Keratinocyte (primary cell): ENCODE data around the gene BAHCC1. TPM values are rescaled to one million over a fixed set of nuclear protein-coding genes. Genes with fewer than 3 reads are reported as not detected.

Experiments used
- DNase-seq: peaks from one replicate; pipeline ENCODE4 v3.0.0-alpha.2; 2011; ENCODE audit warnings: low read depth, missing footprints, low spot score
- FAIRE-seq: peaks from 2 replicates; lab custom pipeline; 2011; peaks lifted over from hg19 to GRCh38; lab: Jason Lieb, UNC
- H2AFZ ChIP-seq: 2 replicates; pipeline ENCODE4 v1.6.0; 2012; ENCODE audit warnings: low read length, control low read depth, inconsistent platforms; ENCODE audit not compliant: control insufficient read depth
- H3K27ac ChIP-seq: 2 replicates; pipeline ENCODE4 v1.5.1; 2011; ENCODE audit warnings: low read length; ENCODE audit not compliant: control insufficient read depth, insufficient read depth
- H3K27me3 ChIP-seq: 3 replicates; pipeline ENCODE4 v1.6.0; 2011; ENCODE audit warnings: low read length; ENCODE audit not compliant: control insufficient read depth, insufficient read depth; ENCODE audit errors: extremely low read depth
- H3K36me3 ChIP-seq, 2 experiments: 2 replicates in 1 of 2; 3 replicates in 1 of 2; pipeline ENCODE4 v1.5.1; 2011; ENCODE audit warnings: low read length in 2 of 2, mild to moderate bottlenecking in 1 of 2; ENCODE audit not compliant: control insufficient read depth in 2 of 2, insufficient read depth in 2 of 2; ENCODE audit errors: extremely low read depth in 1 of 2
- H3K4me1 ChIP-seq: 3 replicates; pipeline ENCODE4 v1.5.1; 2011; ENCODE audit warnings: low read length; ENCODE audit not compliant: control insufficient read depth, insufficient read depth; ENCODE audit errors: extremely low read depth
- H3K4me2 ChIP-seq: 3 replicates; pipeline ENCODE4 v1.6.0; 2011; ENCODE audit warnings: low read depth, low read length; ENCODE audit not compliant: control insufficient read depth, insufficient read depth; ENCODE audit errors: extremely low read depth
- H3K4me3 ChIP-seq, 3 experiments: fragments of 200-600 bp in 1 of 3; sonication (generic) in 1 of 3; 2 replicates in 2 of 3; 3 replicates in 1 of 3; pipeline ENCODE4 v1.5.1; 2011 to 2016; ENCODE audit warnings: low read length in 3 of 3, mild to moderate bottlenecking in 3 of 3, control low read depth in 2 of 3, inconsistent platforms in 1 of 3, low read depth in 1 of 3, mixed read lengths in 1 of 3, mixed run types in 1 of 3, moderate library complexity in 1 of 3; ENCODE audit not compliant: control insufficient read depth in 2 of 3, insufficient read depth in 2 of 3; ENCODE audit errors: extremely low read depth in 1 of 3
- H3K79me2 ChIP-seq: 2 replicates; pipeline ENCODE4 v1.6.0; 2012; ENCODE audit warnings: low read length; ENCODE audit not compliant: control insufficient read depth, insufficient read depth
- H3K9ac ChIP-seq: 3 replicates; pipeline ENCODE4 v1.6.0; 2011; ENCODE audit warnings: low read length; ENCODE audit not compliant: control insufficient read depth, insufficient read depth; ENCODE audit errors: extremely low read depth
- H3K9me1 ChIP-seq: 3 replicates; pipeline ENCODE4 v1.6.0; 2011; ENCODE audit warnings: low read length; ENCODE audit not compliant: control insufficient read depth, insufficient read depth; ENCODE audit errors: extremely low read depth
- H3K9me3 ChIP-seq: 2 replicates; pipeline ENCODE4 v1.5.1; 2012; ENCODE audit warnings: low read depth, low read length; ENCODE audit not compliant: control insufficient read depth
- H4K20me1 ChIP-seq: 3 replicates; pipeline ENCODE4 v1.6.0; 2011; ENCODE audit warnings: low read length; ENCODE audit not compliant: control insufficient read depth, insufficient read depth; ENCODE audit errors: extremely low read depth
- EZH2 ChIP-seq: IDR thresholded peaks from one replicate; pipeline ENCODE4 v1.6.1; 2012; ENCODE audit warnings: inconsistent platforms, mild to moderate bottlenecking, low read length, moderate library complexity
- dilution Hi-C: fragments of 300-500 bp; cut with MboI; formaldehyde crosslinking; loops from one replicate; pipeline ENCODE4 v1.7.0; 2020; ENCODE audit warnings: low sequenced_read_pairs; ENCODE audit not compliant: extremely low pct_ligation_motif_present
- polyA plus RNA-seq, 5 experiments: library from polyadenylated mRNA; depleted of rRNA in 3 of 5; stranded (reverse) in 3 of 5; stranded (forward) in 1 of 5; unstranded in 1 of 5; fragments of >200 nt; gene quantifications; 1 replicate in 1 of 5; 2 replicates in 3 of 5; 3 replicates in 1 of 5; pipeline versions ENCODE4 v1.2.1 to v1.2.3, GENCODE V29; 2011 to 2012; ENCODE audit warnings: missing spikeins in 2 of 5, low read depth in 1 of 5, low replicate concordance in 1 of 5
- TF ChIP-seq, protein P1 (sequence below), 3 experiments: IDR thresholded peaks in 1 of 3; conservative IDR thresholded peaks in 1 of 3; optimal IDR thresholded peaks in 1 of 3; 2 replicates in 2 of 3; 3 replicates in 1 of 3; pipeline versions ENCODE3 to v1.5.1; 2011; ENCODE audit warnings: low read length in 3 of 3, mild to moderate bottlenecking in 3 of 3, moderate library complexity in 2 of 3, control low read depth in 1 of 3, inconsistent platforms in 1 of 3; ENCODE audit not compliant: insufficient read depth in 2 of 3; ENCODE audit errors: extremely low read depth in 1 of 3

Gene BAHCC1
- polyA plus RNA-seq, 1 donor (not counting 4 experiments of a cell fraction or from before 2014, with no cell fraction given), result 0.52 TPM

DNA sequence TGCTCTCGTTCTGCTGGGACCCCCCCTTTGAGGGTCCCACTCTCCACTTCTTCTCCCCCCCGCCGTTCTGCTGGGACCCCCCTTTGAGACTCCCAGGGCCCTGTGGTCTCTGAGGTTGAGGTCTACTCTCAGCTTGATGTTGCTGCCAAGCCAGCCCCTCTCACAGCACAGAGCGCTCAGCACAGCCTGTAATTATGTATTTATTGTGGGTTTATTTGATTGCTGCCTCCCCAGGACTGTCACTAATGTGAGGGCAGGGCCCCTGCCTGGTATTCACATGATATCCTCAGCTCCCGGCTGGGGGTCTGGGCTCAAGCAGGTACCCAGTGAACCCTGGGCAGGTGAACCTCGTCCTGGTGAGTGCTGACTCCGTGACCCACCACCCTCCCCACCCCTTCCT, 81.9 kb downstream of the BAHCC1 start:
- Histone ChIP-seq H3K36me3 (no peaks in the 10 kb centered on the region), H3K79me2 (no peaks in the 10 kb centered on the region), H3K9me3 (no peaks in the 10 kb centered on the region), H3K9ac (no peak overlapping the region), H4K20me1 (no peaks in the 10 kb centered on the region), H3K27me3 (peaks cover 16% of the 10 kb centered on the region), H3K4me3 (no peak overlapping the region), H2AFZ (no peak overlapping the region), H3K27ac (no peak overlapping the region), H3K4me2 (no peak overlapping the region), H3K4me1 (no peaks in the 10 kb centered on the region), H3K9me1 (no peaks in the 10 kb centered on the region)
- DNase-seq, result no peak
- dilution Hi-C loops, result no loop called here
- TF ChIP-seq EZH2, result no peak
- TF ChIP-seq, protein P1, sequence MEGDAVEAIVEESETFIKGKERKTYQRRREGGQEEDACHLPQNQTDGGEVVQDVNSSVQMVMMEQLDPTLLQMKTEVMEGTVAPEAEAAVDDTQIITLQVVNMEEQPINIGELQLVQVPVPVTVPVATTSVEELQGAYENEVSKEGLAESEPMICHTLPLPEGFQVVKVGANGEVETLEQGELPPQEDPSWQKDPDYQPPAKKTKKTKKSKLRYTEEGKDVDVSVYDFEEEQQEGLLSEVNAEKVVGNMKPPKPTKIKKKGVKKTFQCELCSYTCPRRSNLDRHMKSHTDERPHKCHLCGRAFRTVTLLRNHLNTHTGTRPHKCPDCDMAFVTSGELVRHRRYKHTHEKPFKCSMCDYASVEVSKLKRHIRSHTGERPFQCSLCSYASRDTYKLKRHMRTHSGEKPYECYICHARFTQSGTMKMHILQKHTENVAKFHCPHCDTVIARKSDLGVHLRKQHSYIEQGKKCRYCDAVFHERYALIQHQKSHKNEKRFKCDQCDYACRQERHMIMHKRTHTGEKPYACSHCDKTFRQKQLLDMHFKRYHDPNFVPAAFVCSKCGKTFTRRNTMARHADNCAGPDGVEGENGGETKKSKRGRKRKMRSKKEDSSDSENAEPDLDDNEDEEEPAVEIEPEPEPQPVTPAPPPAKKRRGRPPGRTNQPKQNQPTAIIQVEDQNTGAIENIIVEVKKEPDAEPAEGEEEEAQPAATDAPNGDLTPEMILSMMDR (optimal IDR thresholded peaks at IDR 0.05 in 1 of 3, IDR thresholded peaks at IDR 0.05 in 1 of 3, conservative IDR thresholded peaks at IDR 0.05 in 1 of 3; ENCODE audit: extremely low read depth in 1 of 3, insufficient read depth in 2 of 3, low read length in 3 of 3), result no peak
- no peak for FAIRE-seq

DNA sequence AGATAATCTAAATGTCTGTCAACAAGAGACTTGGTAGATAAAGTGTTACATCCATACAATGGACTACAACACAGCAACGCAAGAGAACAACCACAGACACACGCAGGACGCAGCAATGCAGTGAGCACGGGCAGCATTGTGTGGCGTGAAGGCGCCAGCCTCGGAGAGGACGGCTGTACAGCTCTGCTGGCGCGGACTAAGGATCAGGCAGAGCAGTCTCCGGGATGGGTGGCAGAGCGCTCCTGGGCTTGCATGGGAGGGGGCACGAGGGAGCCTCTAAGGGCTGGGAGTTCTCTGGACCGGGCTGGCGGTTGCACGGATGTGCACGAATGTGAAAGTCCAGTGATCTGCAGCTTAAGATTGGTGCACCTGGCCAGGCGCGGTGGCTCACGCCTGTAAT, 82.9 kb downstream of the BAHCC1 start:
- Histone ChIP-seq H3K4me2 (no peak overlapping the region), H3K4me3 (no peak overlapping the region), H4K20me1 (no peaks in the 10 kb centered on the region), H3K4me1 (no peaks in the 10 kb centered on the region), H3K27me3 (peaks cover 23% of the 10 kb centered on the region), H3K9ac (no peak overlapping the region), H3K9me1 (no peaks in the 10 kb centered on the region), H3K79me2 (no peaks in the 10 kb centered on the region), H2AFZ (no peak overlapping the region), H3K36me3 (no peaks in the 10 kb centered on the region), H3K9me3 (no peaks in the 10 kb centered on the region), H3K27ac (no peak overlapping the region)
- DNase-seq, result no peak
- TF ChIP-seq EZH2, result no peak
- TF ChIP-seq, protein P1 (optimal IDR thresholded peaks at IDR 0.05 in 1 of 3, IDR thresholded peaks at IDR 0.05 in 1 of 3, conservative IDR thresholded peaks at IDR 0.05 in 1 of 3; ENCODE audit: extremely low read depth in 1 of 3, insufficient read depth in 2 of 3, low read length in 3 of 3), result no peak
- dilution Hi-C loops, result no loop called here
- no peak for FAIRE-seq
